CD14-positive monocyte (primary cell): ENCODE results near the gene GRK6. TPM values are rescaled to one million over a fixed set of nuclear protein-coding genes. Genes with fewer than 3 reads are reported as not detected.
A peak's percentile ranks its signal among the peaks of the same experiment; 100 is the strongest.

Experiments used
- DNase-seq, 3 donors: peaks; one replicate each; pipeline ENCODE4 v3.0.0-alpha.2; 2011 to 2022
- H2AFZ ChIP-seq: 2 replicates; pipeline ENCODE4 v1.6.0; 2012; ENCODE audit warnings: mild to moderate bottlenecking, low read depth, low read length, inconsistent platforms; ENCODE audit not compliant: insufficient read depth, poor library complexity, severe bottlenecking
- H3K27ac ChIP-seq, 2 donors: 1 replicate in 1 of 2; 2 replicates in 1 of 2; pipeline ENCODE4 v1.5.1; 2012 to 2013; ENCODE audit warnings: low read length in 2 of 2, control low read depth in 1 of 2, inconsistent platforms in 1 of 2, low read depth in 1 of 2, mild to moderate bottlenecking in 1 of 2
- H3K27me3 ChIP-seq, 2 donors: one replicate each; pipeline versions ENCODE4 v1.6.0 to v1.6.1; 2011 to 2013; ENCODE audit warnings: low read length in 2 of 2; ENCODE audit not compliant: control insufficient read depth in 2 of 2, insufficient read depth in 2 of 2
- H3K36me3 ChIP-seq, 2 donors: replicated peaks in 1 of 2; 1 replicate in 1 of 2; 2 replicates in 1 of 2; pipeline versions ENCODE4 v1.5.1 to v1.6.1; 2012 to 2013; ENCODE audit warnings: low read length in 2 of 2, control low read depth in 1 of 2, inconsistent platforms in 1 of 2, mild to moderate bottlenecking in 1 of 2; ENCODE audit not compliant: insufficient read depth in 2 of 2, control insufficient read depth in 1 of 2
- H3K4me1 ChIP-seq, 2 donors: 1 replicate in 1 of 2; 2 replicates in 1 of 2; pipeline versions ENCODE4 v1.5.1 to v1.6.1; 2012 to 2013; ENCODE audit warnings: low read length in 2 of 2, control low read depth in 1 of 2, inconsistent platforms in 1 of 2, mild to moderate bottlenecking in 1 of 2, moderate library complexity in 1 of 2; ENCODE audit not compliant: insufficient read depth in 2 of 2, control insufficient read depth in 1 of 2
- H3K4me2 ChIP-seq: replicated peaks from 2 replicates; pipeline ENCODE3; 2012; ENCODE audit warnings: low read length, moderate library complexity, mild to moderate bottlenecking; ENCODE audit not compliant: poor library complexity, severe bottlenecking; ENCODE audit errors: extremely low read depth
- H3K4me3 ChIP-seq, 3 experiments: fragments of 200-600 bp in 1 of 3; sonication (generic) in 1 of 3; replicated peaks in 1 of 3; 1 replicate in 2 of 3; 2 replicates in 1 of 3; pipeline ENCODE4 v1.5.1; 2011 to 2013; ENCODE audit warnings: low read length in 3 of 3, mild to moderate bottlenecking in 3 of 3, control low read depth in 2 of 3, low read depth in 2 of 3, inconsistent platforms in 1 of 3, moderate library complexity in 1 of 3
- H3K79me2 ChIP-seq: 2 replicates; pipeline ENCODE4 v1.6.0; 2012; ENCODE audit warnings: mild to moderate bottlenecking, control low read depth, inconsistent platforms, low read length, moderate library complexity; ENCODE audit not compliant: insufficient read depth
- H3K9ac ChIP-seq: 2 replicates; pipeline ENCODE4 v1.6.0; 2017; ENCODE audit warnings: low read length, mild to moderate bottlenecking; ENCODE audit not compliant: insufficient read depth, poor library complexity, severe bottlenecking
- H3K9me3 ChIP-seq, 2 donors: replicated peaks in 1 of 2; 1 replicate in 1 of 2; 2 replicates in 1 of 2; pipeline versions ENCODE4 v1.5.1 to v1.6.1; 2012 to 2013; ENCODE audit warnings: low read length in 2 of 2, control low read depth in 1 of 2; ENCODE audit not compliant: control insufficient read depth in 1 of 2, insufficient read depth in 1 of 2
- H4K20me1 ChIP-seq: 2 replicates; pipeline ENCODE4 v1.6.0; 2012; ENCODE audit warnings: mild to moderate bottlenecking, low read length, control low read depth, moderate library complexity; ENCODE audit not compliant: insufficient read depth
- H3K27ac Mint-ChIP-seq, 7 donors: one replicate each; pipeline ENCODE4 v1.8.0; 2020; ENCODE audit warnings: mild to moderate bottlenecking in 7 of 7, mixed read lengths in 7 of 7, moderate library complexity in 6 of 7, inconsistent platforms in 2 of 7
- H3K27me3 Mint-ChIP-seq, 3 donors: one replicate each; pipeline ENCODE4 v1.8.0; 2021 to 2022; ENCODE audit warnings: low read depth in 3 of 3, mild to moderate bottlenecking in 3 of 3, mixed read lengths in 3 of 3, moderate library complexity in 3 of 3, inconsistent platforms in 1 of 3
- H3K36me3 Mint-ChIP-seq, 2 donors: one replicate each; pipeline ENCODE4 v1.8.0; 2020; ENCODE audit warnings: mixed read lengths in 2 of 2, inconsistent platforms in 1 of 2, mild to moderate bottlenecking in 1 of 2
- H3K4me1 Mint-ChIP-seq: one replicate; pipeline ENCODE4 v1.8.0; 2020; ENCODE audit warnings: mild to moderate bottlenecking, mixed read lengths
- H3K4me3 Mint-ChIP-seq, 2 donors: one replicate each; pipeline ENCODE4 v1.8.0; 2020; ENCODE audit warnings: mild to moderate bottlenecking in 2 of 2, mixed read lengths in 2 of 2, moderate library complexity in 1 of 2
- H3K9me3 Mint-ChIP-seq, 7 donors: one replicate each; pipeline ENCODE4 v1.8.0; 2020 to 2022; ENCODE audit warnings: mixed read lengths in 7 of 7, mild to moderate bottlenecking in 6 of 7, moderate library complexity in 6 of 7, inconsistent platforms in 2 of 7
- WGBS: methylation state at CpG from one replicate; pipeline ENCODE4 v1.1.5; 2013; ENCODE audit warnings: missing lambda C conversion rate; ENCODE audit not compliant: insufficient coverage; 5-methylcytosine and 5-hydroxymethylcytosine counted together
- intact Hi-C, 2 donors: fragments of 100-400 bp; cut with micrococcal nuclease; formaldehyde crosslinking; loops; one replicate each; pipeline versions ENCODE4 v1.15.0 to v1.15.1; 2023
- polyA plus RNA-seq, 3 donors: library from polyadenylated mRNA; depleted of rRNA in 1 of 3; unstranded in 2 of 3; stranded (reverse) in 1 of 3; fragments of 300-500 nt in 2 of 3; fragments of >200 nt in 1 of 3; fragmentation: Illumina TruSeq in 2 of 3; gene quantifications; 1 replicate in 2 of 3; 2 replicates in 1 of 3; pipeline ENCODE4 v1.2.3, GENCODE V29; 2012 to 2021
- TF ChIP-seq, protein P1 (sequence below): fragments of 200-600 bp; IDR thresholded peaks from one replicate; pipeline ENCODE4 v1.8.0; 2022; ENCODE audit warnings: antibody characterized with exemption, mild to moderate bottlenecking

GRK6 gene
- polyA plus RNA-seq, 3 donors: 41.6 to 101 (median 63.4) TPM

DNA sequence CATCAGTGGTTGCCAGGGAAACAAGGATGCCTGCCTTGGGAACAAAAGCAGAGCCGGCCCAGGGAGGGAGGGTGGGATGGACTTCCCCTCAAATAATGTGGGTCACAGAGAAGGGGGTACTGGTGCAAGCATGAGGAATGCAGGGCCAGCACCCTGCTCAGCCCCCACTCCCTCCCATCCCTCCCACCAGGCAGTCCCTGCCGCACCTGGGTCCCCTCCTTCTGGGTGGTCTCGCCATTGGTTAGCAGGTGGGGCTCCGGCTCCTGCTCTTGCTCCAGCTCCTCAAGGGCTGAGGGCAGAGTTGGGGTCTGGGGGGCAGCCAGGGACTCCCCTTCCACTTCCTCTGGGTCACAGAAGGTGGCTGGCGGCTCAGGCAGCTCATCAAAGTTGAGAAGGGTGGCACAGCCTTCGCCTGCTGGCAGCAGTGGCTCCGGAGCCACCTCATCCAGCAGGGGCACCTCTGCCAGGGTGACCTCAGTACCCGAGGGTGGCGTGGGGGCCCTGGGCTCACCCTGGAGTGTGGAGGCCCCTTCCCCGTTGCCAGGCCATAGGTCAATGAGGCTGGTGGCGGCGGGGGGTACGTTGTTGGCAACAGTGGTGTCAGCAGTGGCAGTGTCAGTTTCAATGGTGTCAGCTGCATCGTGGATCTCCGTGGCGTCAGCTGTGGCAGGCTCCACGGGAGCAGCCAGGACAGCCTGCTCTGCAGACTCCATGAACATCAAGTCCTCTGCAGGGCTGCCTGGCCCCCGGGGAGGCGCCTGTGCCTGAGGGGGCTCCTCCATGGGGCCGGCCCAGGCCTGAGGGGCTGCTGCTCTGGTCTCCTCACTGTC, 31.6 kb downstream of the GRK6 start:
- Mint-ChIP-seq H3K27me3 (peaks cover 9 to 28% (median 28%) of the 10 kb centered on the region in 3 donors), H3K9me3 (peaks cover 0 to 8% (median 0%) of the 10 kb centered on the region in 7 donors), H3K4me3 (peak overlapping the region in 1 of 2 donors; percentile 27), H3K36me3 (peaks cover 2 to 4% of the 10 kb centered on the region in 2 donors), H3K27ac (peak overlapping the region in 4 of 7 donors; percentile 8 to 88 (median 22)), H3K4me1 (peaks cover 41% of the 10 kb centered on the region)
- Histone ChIP-seq H3K79me2 (no peaks in the 10 kb centered on the region), H3K4me2 (no peak overlapping the region), H4K20me1 (peaks cover 9% of the 10 kb centered on the region), H2AFZ (no peak overlapping the region), H3K27me3 (peaks cover 0 to 11% of the 10 kb centered on the region in 2 donors), H3K4me1 (peaks cover 55 to 63% of the 10 kb centered on the region in 2 donors), H3K9me3 (no peaks in the 10 kb centered on the region), H3K27ac (no peak overlapping the region), H3K4me3 (no peak overlapping the region), H3K36me3 (no peaks in the 10 kb centered on the region), H3K9ac (no peak overlapping the region)
- TF ChIP-seq, protein P1, sequence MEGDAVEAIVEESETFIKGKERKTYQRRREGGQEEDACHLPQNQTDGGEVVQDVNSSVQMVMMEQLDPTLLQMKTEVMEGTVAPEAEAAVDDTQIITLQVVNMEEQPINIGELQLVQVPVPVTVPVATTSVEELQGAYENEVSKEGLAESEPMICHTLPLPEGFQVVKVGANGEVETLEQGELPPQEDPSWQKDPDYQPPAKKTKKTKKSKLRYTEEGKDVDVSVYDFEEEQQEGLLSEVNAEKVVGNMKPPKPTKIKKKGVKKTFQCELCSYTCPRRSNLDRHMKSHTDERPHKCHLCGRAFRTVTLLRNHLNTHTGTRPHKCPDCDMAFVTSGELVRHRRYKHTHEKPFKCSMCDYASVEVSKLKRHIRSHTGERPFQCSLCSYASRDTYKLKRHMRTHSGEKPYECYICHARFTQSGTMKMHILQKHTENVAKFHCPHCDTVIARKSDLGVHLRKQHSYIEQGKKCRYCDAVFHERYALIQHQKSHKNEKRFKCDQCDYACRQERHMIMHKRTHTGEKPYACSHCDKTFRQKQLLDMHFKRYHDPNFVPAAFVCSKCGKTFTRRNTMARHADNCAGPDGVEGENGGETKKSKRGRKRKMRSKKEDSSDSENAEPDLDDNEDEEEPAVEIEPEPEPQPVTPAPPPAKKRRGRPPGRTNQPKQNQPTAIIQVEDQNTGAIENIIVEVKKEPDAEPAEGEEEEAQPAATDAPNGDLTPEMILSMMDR: peak; percentile 10
- DNase-seq: no peak
- WGBS: 96% methylated on average over 16 of the region's 20 CpGs
- intact Hi-C loops: loop anchor here (2.0 to 5.0 kb wide), 3 partner anchors 37 to 151 kb away; partner anchors contain the start of gene PDLIM7 (in 1 of the 2)

DNA sequence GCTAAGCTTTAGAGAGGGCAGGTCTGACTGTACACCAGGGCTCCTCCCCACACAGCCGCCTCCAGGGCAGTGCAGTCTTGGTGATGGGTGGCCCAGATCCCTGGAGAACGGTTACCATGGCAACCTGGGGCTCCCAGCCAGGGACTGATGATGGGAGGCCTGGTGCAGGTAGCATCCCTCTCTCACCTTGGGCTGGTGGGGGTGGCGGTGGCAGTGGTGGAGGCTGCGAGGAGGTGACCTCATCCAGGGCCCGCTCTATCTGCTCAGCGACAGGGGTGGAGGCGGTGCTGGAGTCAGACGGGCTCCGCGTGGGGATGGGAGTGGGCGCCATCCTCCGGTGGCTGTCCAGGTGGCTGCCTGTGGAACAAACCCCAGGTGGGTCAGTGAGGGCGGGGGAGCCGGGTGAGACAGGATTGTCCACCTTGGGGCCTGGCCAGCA, 32.5 kb downstream of the GRK6 start:
- TF ChIP-seq, protein P1: no peak
- Histone ChIP-seq H3K9ac (no peak overlapping the region), H3K4me2 (no peak overlapping the region), H3K27ac (no peak overlapping the region), H3K9me3 (no peaks in the 10 kb centered on the region), H2AFZ (no peak overlapping the region), H3K79me2 (no peaks in the 10 kb centered on the region), H3K36me3 (no peaks in the 10 kb centered on the region), H3K27me3 (peaks cover 0 to 3% of the 10 kb centered on the region in 2 donors), H4K20me1 (peaks cover 9% of the 10 kb centered on the region), H3K4me1 (peaks cover 52 to 61% of the 10 kb centered on the region in 2 donors), H3K4me3 (no peak overlapping the region)
- H3K4me1 Mint-ChIP-seq: peaks cover 39% of the 10 kb centered on the region
- no peak overlapping the region for H3K4me3 Mint-ChIP-seq
- H3K9me3 Mint-ChIP-seq: peaks cover 0 to 7% (median 0%) of the 10 kb centered on the region in 7 donors
- DNase-seq: no peak
- peak overlapping the region in 2 of 7 donors; percentile 8 to 25 for H3K27ac Mint-ChIP-seq
- H3K27me3 Mint-ChIP-seq: peaks cover 3 to 22% (median 19%) of the 10 kb centered on the region in 3 donors
- WGBS: 98% methylated on average over 11 of the region's 14 CpGs
- intact Hi-C loops: loop anchor here (5.0 kb wide), 2 partner anchors 38 to 152 kb away; partner anchors contain the start of gene PDLIM7 (in 1 of the 2)
- peaks cover 2 to 4% of the 10 kb centered on the region in 2 donors for H3K36me3 Mint-ChIP-seq
